Loucy (cell line): ENCODE data around the gene SSUH2.

Source experiments
- CTCF ChIP-seq: fragments of 200-600 bp; sonication (generic); conservative IDR thresholded peaks from 2 replicates; pipeline ENCODE4 v1.5.1; 2014; ENCODE audit warnings: mild to moderate bottlenecking, antibody characterized with exemption, low read length
- EZH2phosphoT487 ChIP-seq: fragments of 200-600 bp; IDR thresholded peaks from 2 replicates; pipeline ENCODE4 v1.6.1; 2018; ENCODE audit warnings: antibody characterized with exemption, mild to moderate bottlenecking, moderate library complexity, borderline replicate concordance

- TF ChIP-seq CTCF (no peak), EZH2phosphoT487 (no peak)
These were observed 47.3 kb downstream of the SSUH2 start for GRCh38 chr3:8597219-8597853.
